Heart left ventricle (tissue), 13 donors: ENCODE measurements around the gene GALNTL6.

Experiments used
- POLR2A ChIP-seq, 2 donors: fragments of 450-650 bp; IDR thresholded peaks; one replicate each; pipeline ENCODE4 v1.6.1; 2017; ENCODE audit warnings: antibody characterized with exemption in 2 of 2, mild to moderate bottlenecking in 2 of 2, moderate library complexity in 2 of 2
- TF ChIP-seq, protein P1 (sequence below), 12 donors: fragments of 200-600 bp; sonication (generic) in 4 of 12; IDR thresholded peaks; one replicate each; pipeline versions ENCODE4 v1.5.0 to v1.8.0; 2018 to 2022; ENCODE audit warnings: antibody characterized with exemption in 12 of 12, mild to moderate bottlenecking in 5 of 12
- donor health status: ischemic (EF 13 %, LVEDD 7.1; RV severe dilation, severe dysfunction).
- donor health status: DM: no; HTN: yes; CAD: no.
- donor health status: DM: no; HTN: no; CAD: no.
- donor health status: ischemic (EF 25% LVEDD 6.9; RV normal size, moderate dysfunction).
- donor health status: ischemic (EF 25% LVEDD 5.7; RV mildly dilated, moderate dysfunction).
- donor health status: ischemic (EF 35%, LVEDD 5.7; RV mildly dilated, moderate dysfunction).
- donor health status: nonischemic (EF 11% LVEDD 7.7; RV severe dilation, severe dysfunction).
- donor health status: DM: yes; HTN: yes; CAD: no.
- donor health status: PGD.
- donor health status: ischemic (EF 29% LVEDD 5.4; RV normal size, mild dysfunction).
- donor health status: nonischemic (EF 23%, LVEDD 6.1; RV moderate dilation, normal function).

DNA sequence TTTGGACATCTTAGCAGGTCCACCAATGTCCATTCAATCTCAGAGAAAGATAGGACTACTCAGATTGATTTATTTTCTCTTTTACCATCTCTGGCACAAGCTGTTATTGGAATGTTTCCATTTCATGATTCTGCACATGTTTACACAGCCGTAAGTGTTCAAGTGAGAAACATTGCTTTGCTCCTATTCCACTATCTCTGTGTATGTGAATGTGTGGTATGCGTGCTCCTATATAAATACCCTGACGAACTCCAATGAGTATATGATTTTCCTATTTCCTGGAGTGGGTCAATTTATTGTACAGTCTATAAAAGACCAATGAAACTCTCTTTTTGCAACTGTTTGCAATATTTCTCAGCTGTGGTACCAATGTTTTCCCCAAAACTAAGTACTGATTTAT is 1134.4 kb downstream of the GALNTL6 start:
- TF ChIP-seq, protein P1, sequence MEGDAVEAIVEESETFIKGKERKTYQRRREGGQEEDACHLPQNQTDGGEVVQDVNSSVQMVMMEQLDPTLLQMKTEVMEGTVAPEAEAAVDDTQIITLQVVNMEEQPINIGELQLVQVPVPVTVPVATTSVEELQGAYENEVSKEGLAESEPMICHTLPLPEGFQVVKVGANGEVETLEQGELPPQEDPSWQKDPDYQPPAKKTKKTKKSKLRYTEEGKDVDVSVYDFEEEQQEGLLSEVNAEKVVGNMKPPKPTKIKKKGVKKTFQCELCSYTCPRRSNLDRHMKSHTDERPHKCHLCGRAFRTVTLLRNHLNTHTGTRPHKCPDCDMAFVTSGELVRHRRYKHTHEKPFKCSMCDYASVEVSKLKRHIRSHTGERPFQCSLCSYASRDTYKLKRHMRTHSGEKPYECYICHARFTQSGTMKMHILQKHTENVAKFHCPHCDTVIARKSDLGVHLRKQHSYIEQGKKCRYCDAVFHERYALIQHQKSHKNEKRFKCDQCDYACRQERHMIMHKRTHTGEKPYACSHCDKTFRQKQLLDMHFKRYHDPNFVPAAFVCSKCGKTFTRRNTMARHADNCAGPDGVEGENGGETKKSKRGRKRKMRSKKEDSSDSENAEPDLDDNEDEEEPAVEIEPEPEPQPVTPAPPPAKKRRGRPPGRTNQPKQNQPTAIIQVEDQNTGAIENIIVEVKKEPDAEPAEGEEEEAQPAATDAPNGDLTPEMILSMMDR (IDR thresholded peaks at IDR 0.05) = no peak
- no peak for TF ChIP-seq POLR2A (IDR thresholded peaks at IDR 0.05)
